Colon (tissue), 2 donors: ENCODE results near the gene STK32B.
"Not testable (repeated sequence)": the region's sequence is repeated elsewhere in the genome, so short reads cannot be mapped to it uniquely, and the experiment has no call there.

Source experiments
- FAIRE-seq: peaks from 2 replicates; lab custom pipeline; 2012; peaks lifted over from hg19 to GRCh38; lab: Jason Lieb, UNC
- donor health status: control.
- donor health status: control.

The STK32B gene

GRCh38 chr4:5395781-5396180 is 344.5 kb downstream of the STK32B start:
- FAIRE-seq, result no peak

GRCh38 chr4:5398056-5398455 is 346.8 kb downstream of the STK32B start:
- FAIRE-seq, result no peak

GRCh38 chr4:5399124-5399523 is 347.8 kb downstream of the STK32B start:
- FAIRE-seq, result no peak

GRCh38 chr4:5399790-5400421 is 348.6 kb downstream of the STK32B start:
- FAIRE-seq, result no peak

- no peak for FAIRE-seq
These were observed 352.6 kb downstream of the STK32B start for GRCh38 chr4:5403746-5404497.

- no peak for FAIRE-seq
These were observed 358.0 kb downstream of the STK32B start for GRCh38 chr4:5409237-5409636.

GRCh38 chr4:5409972-5410618 is 358.8 kb downstream of the STK32B start:
- FAIRE-seq, result no peak

- no peak for FAIRE-seq
These were observed 361.0 kb downstream of the STK32B start for GRCh38 chr4:5412296-5412695.

- no peak for FAIRE-seq
These were observed 361.5 kb downstream of the STK32B start for GRCh38 chr4:5412751-5413150.

- no peak for FAIRE-seq
These were observed 365.4 kb downstream of the STK32B start for GRCh38 chr4:5416637-5417036.

- no peak for FAIRE-seq
These were observed 369.0 kb downstream of the STK32B start for GRCh38 chr4:5420266-5420665.

GRCh38 chr4:5421416-5421815 is 370.1 kb downstream of the STK32B start:
- no peak for FAIRE-seq

- no peak for FAIRE-seq
These were observed 370.9 kb downstream of the STK32B start for GRCh38 chr4:5422195-5422594.

GRCh38 chr4:5423670-5424069 is 372.4 kb downstream of the STK32B start:
- FAIRE-seq, result no peak

GRCh38 chr4:5424211-5424610 is 372.9 kb downstream of the STK32B start:
- no peak for FAIRE-seq

GRCh38 chr4:5424901-5425300 is 373.6 kb downstream of the STK32B start:
- FAIRE-seq, result no peak

GRCh38 chr4:5429747-5430146 is 378.5 kb downstream of the STK32B start:
- no peak for FAIRE-seq

- no peak for FAIRE-seq
These were observed 381.9 kb downstream of the STK32B start for GRCh38 chr4:5433196-5433595.

GRCh38 chr4:5435201-5435600 is 383.9 kb downstream of the STK32B start:
- FAIRE-seq, result no peak

GRCh38 chr4:5435823-5436222 is 384.5 kb downstream of the STK32B start:
- no peak for FAIRE-seq

- not testable (repeated sequence) for FAIRE-seq
These were observed 392.9 kb downstream of the STK32B start for GRCh38 chr4:5443976-5444802.

GRCh38 chr4:5444918-5445517 is 393.7 kb downstream of the STK32B start:
- no peak for FAIRE-seq
